HepG2 (cell line): ENCODE data around the gene ANKRD53. TPM values are rescaled to one million over a fixed set of nuclear protein-coding genes. Genes with fewer than 3 reads are reported as not detected.

ENCODE experiments used
- ARID5B ChIP-seq: IDR thresholded peaks from 2 replicates; pipeline ENCODE4 v1.4.0; 2020; ENCODE audit warnings: mild to moderate bottlenecking, missing genetic modification reagents
- BRD4 ChIP-seq: sonication (generic); formaldehyde crosslinking; IDR thresholded peaks from 2 replicates; pipeline ENCODE4 v1.4.0; 2020; ENCODE audit warnings: missing genetic modification reagents
- GATAD1 ChIP-seq: IDR thresholded peaks from 2 replicates; pipeline ENCODE4 v1.6.1; 2016; ENCODE audit warnings: missing genetic modification reagents, missing compliant biosample characterization
- KDM3A ChIP-seq: IDR thresholded peaks from 2 replicates; pipeline ENCODE4 v1.6.1; 2018; ENCODE audit warnings: low read depth, missing compliant biosample characterization
- NFE2L2 ChIP-seq: fragments of 150-350 bp; IDR thresholded peaks from 2 replicates; pipeline ENCODE4 v1.6.1; 2014; ENCODE audit warnings: low read length
- PHF5A ChIP-seq: IDR thresholded peaks from one replicate; pipeline ENCODE4 v1.6.1; 2018; ENCODE audit warnings: low read depth, missing genetic modification reagents; ENCODE audit not compliant: unreplicated experiment
- POGK ChIP-seq: sonication (generic); formaldehyde crosslinking; conservative IDR thresholded peaks from 2 replicates; pipeline ENCODE4 v1.8.0; 2022; ENCODE audit warnings: mild to moderate bottlenecking, moderate library complexity, missing genetic modification reagents
- RFX1 ChIP-seq: fragments of 450-650 bp; IDR thresholded peaks from 2 replicates; pipeline ENCODE4 v1.6.1; 2017
- U2AF2 ChIP-seq: fragments of 200-400 bp; formaldehyde crosslinking; IDR thresholded peaks from 2 replicates; pipeline ENCODE4 v1.6.1; 2017; ENCODE audit warnings: low read depth, mild to moderate bottlenecking, low read length
- USF2 ChIP-seq, 2 experiments: sonication (generic) in 1 of 2; formaldehyde crosslinking in 1 of 2; IDR thresholded peaks; 2 replicates each; pipeline versions ENCODE4 v1.5.1 to v1.6.1; 2011 to 2020; ENCODE audit warnings: borderline replicate concordance in 1 of 2, low read depth in 1 of 2, low read length in 1 of 2, mild to moderate bottlenecking in 1 of 2, missing genetic modification reagents in 1 of 2, moderate library complexity in 1 of 2
- ZBTB43 ChIP-seq: sonication (generic); formaldehyde crosslinking; conservative IDR thresholded peaks from 2 replicates; pipeline ENCODE4 v1.4.0; 2020; ENCODE audit warnings: missing genetic modification reagents
- ZKSCAN1 ChIP-seq: fragments of 150-350 bp; IDR thresholded peaks from 2 replicates; pipeline ENCODE4 v1.6.1; 2014; ENCODE audit warnings: low read length
- ZKSCAN8 ChIP-seq: IDR thresholded peaks from 2 replicates; pipeline ENCODE4 v1.6.1; 2016; ENCODE audit warnings: borderline replicate concordance, missing genetic modification reagents, missing compliant biosample characterization
- ZMYM3 ChIP-seq: sonication (generic); formaldehyde crosslinking; IDR thresholded peaks from 2 replicates; pipeline ENCODE4 v1.5.1; 2020; ENCODE audit warnings: mild to moderate bottlenecking, missing genetic modification reagents
- ZNF12 ChIP-seq: sonication (generic); formaldehyde crosslinking; IDR thresholded peaks from 2 replicates; pipeline ENCODE4 v1.5.0; 2020; ENCODE audit warnings: missing genetic modification reagents
- ZNF335 ChIP-seq: sonication (generic); formaldehyde crosslinking; IDR thresholded peaks from 2 replicates; pipeline ENCODE4 v1.4.0; 2020; ENCODE audit warnings: missing genetic modification reagents
- ZNF354B ChIP-seq: sonication (generic); formaldehyde crosslinking; IDR thresholded peaks from 2 replicates; pipeline ENCODE4 v1.8.0; 2022; ENCODE audit warnings: mild to moderate bottlenecking, missing genetic modification reagents
- ZNF556 ChIP-seq: sonication (generic); formaldehyde crosslinking; IDR thresholded peaks from 2 replicates; pipeline ENCODE4 v1.4.0; 2020; ENCODE audit warnings: mild to moderate bottlenecking, missing genetic modification reagents, borderline replicate concordance
- ZNF678 ChIP-seq: sonication (generic); formaldehyde crosslinking; IDR thresholded peaks from 2 replicates; pipeline ENCODE4 v1.4.0; 2020; ENCODE audit warnings: mild to moderate bottlenecking, missing genetic modification reagents
- ZNF746 ChIP-seq: sonication (generic); formaldehyde crosslinking; IDR thresholded peaks from 2 replicates; pipeline ENCODE4 v1.8.0; 2022; ENCODE audit warnings: mild to moderate bottlenecking, missing genetic modification reagents
- polyA plus RNA-seq, 8 experiments: library from polyadenylated mRNA; depleted of rRNA in 3 of 8; stranded (reverse) in 7 of 8; unstranded in 1 of 8; fragments of >200 nt; fragmentation: Illumina TruSeq in 4 of 8; extraction: Trizol in 4 of 8; gene quantifications; 2 replicates each; pipeline versions ENCODE4 v1.2.1 to v1.2.3, GENCODE V29; 2011 to 2016; ENCODE audit warnings: low read depth in 4 of 8, missing spikeins in 1 of 8, mixed read lengths in 1 of 8; ENCODE audit not compliant: insufficient read depth in 1 of 8
- total RNA-seq, 5 experiments: library from RNA; depleted of rRNA; stranded (reverse); fragments of >200 nt; fragmentation: Illumina TruSeq; extraction: Trizol; gene quantifications; 2 replicates each; pipeline ENCODE4 v1.2.3, GENCODE V29; 2016; ENCODE audit warnings: low read depth in 1 of 5

The ANKRD53 gene
- total and polyA plus RNA-seq, 2 of the 13 experiments (the other 11 are each of a cell fraction or from before 2014, with no cell fraction given), result 0.15 TPM; not detected in 1

GRCh38 chr2:71000780-71001591, 22.6 kb downstream of the ANKRD53 start (continued):
- TF ChIP-seq USF2 (IDR thresholded peaks at IDR 0.05; ENCODE audit: low read depth, low read length) (no peak), USF2 (CRISPR knock-in tag; IDR thresholded peaks at IDR 0.05; ENCODE audit: borderline replicate concordance) (0 out of 2 replicates have a peak, but pooled peaks have one; percentile 27), ARID5B (CRISPR knock-in tag) (peak; percentile 44; the same call in 1 of the 2 replicates), GATAD1 (peak; percentile 76), ZNF556 (CRISPR knock-in tag) (no peak), ZNF678 (no peak), POGK (CRISPR knock-in tag) (peak; percentile 51; the same call in 1 of the 2 replicates), ZKSCAN1 (no peak), ZBTB43 (CRISPR knock-in tag) (peak; percentile 58; the same call in 1 of the 2 replicates), NFE2L2 (no peak), ZNF335 (CRISPR knock-in tag) (peak; percentile 48; the same call in 1 of the 2 replicates), ZNF354B (peak; percentile 79; the same call in 1 of the 2 replicates), U2AF2 (no peak), ZNF746 (CRISPR knock-in tag) (no peak), KDM3A (peak; percentile 53; the same call in 1 of the 2 replicates), PHF5A (peak; percentile 66), BRD4 (CRISPR knock-in tag) (peak; percentile 64), RFX1 (no peak), ZKSCAN8 (CRISPR knock-in tag) (0 out of 2 replicates have a peak, but pooled peaks have one; percentile 41), ZNF12 (CRISPR knock-in tag) (peak; percentile 69; the same call in 1 of the 2 replicates), ZMYM3 (peak; percentile 78; the same call in 1 of the 2 replicates)
